Measurements from ENCODE around the gene RFPL1.

Gene RFPL1

GRCh38 chr22:29435236-29436136 lies 2.9 kb upstream of the RFPL1 start:
- in situ Hi-C loops (cut with HindIII; ENCODE audit: low pct_ligation_motif_present, low sequenced_read_pairs), result no loop called here
- Histone ChIP-seq H3K36me3 (replicated peaks) (no peaks in the 10 kb centered on the region), H3K4me3 (ENCODE audit: low read depth, low read length) (no peak overlapping the region), H3K27ac (no peak overlapping the region), H3K27me3 (replicated peaks) (peaks cover 12% of the 10 kb centered on the region)
- no peak for DNase-seq
- TF ChIP-seq, protein P1, sequence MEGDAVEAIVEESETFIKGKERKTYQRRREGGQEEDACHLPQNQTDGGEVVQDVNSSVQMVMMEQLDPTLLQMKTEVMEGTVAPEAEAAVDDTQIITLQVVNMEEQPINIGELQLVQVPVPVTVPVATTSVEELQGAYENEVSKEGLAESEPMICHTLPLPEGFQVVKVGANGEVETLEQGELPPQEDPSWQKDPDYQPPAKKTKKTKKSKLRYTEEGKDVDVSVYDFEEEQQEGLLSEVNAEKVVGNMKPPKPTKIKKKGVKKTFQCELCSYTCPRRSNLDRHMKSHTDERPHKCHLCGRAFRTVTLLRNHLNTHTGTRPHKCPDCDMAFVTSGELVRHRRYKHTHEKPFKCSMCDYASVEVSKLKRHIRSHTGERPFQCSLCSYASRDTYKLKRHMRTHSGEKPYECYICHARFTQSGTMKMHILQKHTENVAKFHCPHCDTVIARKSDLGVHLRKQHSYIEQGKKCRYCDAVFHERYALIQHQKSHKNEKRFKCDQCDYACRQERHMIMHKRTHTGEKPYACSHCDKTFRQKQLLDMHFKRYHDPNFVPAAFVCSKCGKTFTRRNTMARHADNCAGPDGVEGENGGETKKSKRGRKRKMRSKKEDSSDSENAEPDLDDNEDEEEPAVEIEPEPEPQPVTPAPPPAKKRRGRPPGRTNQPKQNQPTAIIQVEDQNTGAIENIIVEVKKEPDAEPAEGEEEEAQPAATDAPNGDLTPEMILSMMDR (IDR thresholded peaks at IDR 0.05; ENCODE audit: low read depth, low read length, missing control alignments), result no peak

GRCh38 chr22:29442976-29443375 lies 4.6 kb downstream of the RFPL1 start:
- H3K36me3 ChIP-seq (replicated peaks), result no peaks in the 10 kb centered on the region
- H3K27me3 ChIP-seq (replicated peaks), result no peaks in the 10 kb centered on the region
- peak overlapping the region; percentile 41 for H3K27ac ChIP-seq
- TF ChIP-seq, protein P1 (IDR thresholded peaks at IDR 0.05; ENCODE audit: low read depth, low read length, missing control alignments), result no peak
- H3K4me3 ChIP-seq (ENCODE audit: low read depth, low read length), result no peak overlapping the region
- in situ Hi-C loops (cut with HindIII; ENCODE audit: low pct_ligation_motif_present, low sequenced_read_pairs), result no loop called here
- DNase-seq, result no peak

DNA sequence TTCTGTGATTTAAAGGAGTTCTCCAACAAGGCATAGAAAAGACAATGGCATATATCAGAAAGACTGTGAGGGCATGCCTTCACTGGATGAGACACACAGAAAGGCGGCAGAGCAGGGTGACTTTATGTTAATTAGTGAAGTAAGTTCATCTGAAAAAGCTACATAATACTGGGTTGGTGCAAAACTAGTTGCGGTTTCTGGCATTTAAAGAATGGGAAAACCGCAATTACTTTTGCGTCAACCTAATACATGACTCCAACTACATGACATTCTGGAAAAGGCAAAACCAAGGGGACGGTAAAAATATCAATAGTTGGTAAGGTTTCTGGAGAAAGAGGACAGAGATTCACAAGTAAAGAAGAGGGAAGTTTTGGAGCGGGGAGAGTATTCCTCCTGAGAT lies 5.1 kb downstream of the RFPL1 start:
- TF ChIP-seq, protein P1 (IDR thresholded peaks at IDR 0.05; ENCODE audit: low read depth, low read length, missing control alignments), result no peak
- Histone ChIP-seq H3K4me3 (ENCODE audit: low read depth, low read length) (no peak overlapping the region), H3K36me3 (replicated peaks) (no peaks in the 10 kb centered on the region), H3K27me3 (replicated peaks) (no peaks in the 10 kb centered on the region), H3K27ac (peak overlapping the region; percentile 23)
- peak; percentile 20 for DNase-seq
- in situ Hi-C loops (cut with HindIII; ENCODE audit: low pct_ligation_motif_present, low sequenced_read_pairs), result no loop called here

GRCh38 chr22:29443861-29444792 lies 5.7 kb downstream of the RFPL1 start:
- in situ Hi-C loops (cut with HindIII; ENCODE audit: low pct_ligation_motif_present, low sequenced_read_pairs), result no loop called here
- TF ChIP-seq, protein P1 (IDR thresholded peaks at IDR 0.05; ENCODE audit: low read depth, low read length, missing control alignments), result no peak
- no peak for DNase-seq
- peak overlapping the region; percentile 23 for H3K27ac ChIP-seq
- H3K36me3 ChIP-seq (replicated peaks), result no peaks in the 10 kb centered on the region
- H3K27me3 ChIP-seq (replicated peaks), result no peaks in the 10 kb centered on the region
- no peak overlapping the region for H3K4me3 ChIP-seq (ENCODE audit: low read depth, low read length)

DNA sequence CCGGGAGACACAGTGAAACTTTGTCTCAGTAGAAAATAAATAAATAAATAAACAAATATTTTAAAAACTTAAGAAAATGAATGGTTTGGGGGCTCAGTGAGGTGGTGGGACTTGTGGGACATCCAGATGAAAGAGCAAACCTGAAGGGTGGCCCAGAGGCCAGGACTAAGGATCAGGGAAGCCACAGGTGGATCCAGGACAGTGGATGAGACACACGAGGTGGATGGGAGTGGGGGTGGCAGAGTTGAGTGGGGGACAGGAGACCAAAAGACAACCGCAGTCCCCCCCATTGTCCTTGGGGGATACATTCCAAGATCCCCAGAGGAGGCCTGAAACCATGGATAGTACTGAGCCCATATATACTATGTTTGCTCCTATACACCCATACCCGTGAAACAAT lies 7.1 kb downstream of the RFPL1 start:
- TF ChIP-seq, protein P1 (IDR thresholded peaks at IDR 0.05; ENCODE audit: low read depth, low read length, missing control alignments), result no peak
- in situ Hi-C loops (cut with HindIII; ENCODE audit: low pct_ligation_motif_present, low sequenced_read_pairs), result no loop called here
- DNase-seq, result no peak
- Histone ChIP-seq H3K27ac (no peak overlapping the region), H3K36me3 (replicated peaks) (no peaks in the 10 kb centered on the region), H3K27me3 (replicated peaks) (no peaks in the 10 kb centered on the region), H3K4me3 (ENCODE audit: low read depth, low read length) (no peak overlapping the region)
